SK-N-SH treated with all-trans-retinoic acid at 6 μM for 48 hours (cell line): Measurements from ENCODE around the gene CEP120.

Experiments
- BACH2 ChIP-seq: fragments of 250-450 bp; sonication (Bioruptor Pico); IDR thresholded peaks from 2 replicates; pipeline ENCODE4 v1.9.0; 2021; ENCODE audit warnings: mild to moderate bottlenecking, borderline replicate concordance
- CSDC2 ChIP-seq: fragments of 250-450 bp; sonication (Bioruptor Pico); IDR thresholded peaks from 2 replicates; pipeline ENCODE4 v1.5.0; 2020; ENCODE audit warnings: mild to moderate bottlenecking, moderate library complexity
- ESRRG ChIP-seq: fragments of 250-450 bp; sonication (Bioruptor Pico); IDR thresholded peaks from 2 replicates; pipeline ENCODE4 v1.6.1; 2021; ENCODE audit warnings: mild to moderate bottlenecking
- GLIS3 ChIP-seq: fragments of 250-450 bp; sonication (Bioruptor Pico); IDR thresholded peaks from 2 replicates; pipeline ENCODE4 v1.5.0; 2020; ENCODE audit warnings: mild to moderate bottlenecking, moderate library complexity
- PATZ1 ChIP-seq: fragments of 250-450 bp; sonication (Bioruptor Pico); IDR thresholded peaks from 2 replicates; pipeline ENCODE4 v1.8.0; 2020; ENCODE audit warnings: mild to moderate bottlenecking, moderate library complexity, borderline replicate concordance
- POU6F1 ChIP-seq: fragments of 250-450 bp; sonication (Bioruptor Pico); IDR thresholded peaks from 2 replicates; pipeline ENCODE4 v1.8.0; 2021; ENCODE audit warnings: low read depth, mild to moderate bottlenecking, moderate library complexity, borderline replicate concordance
- SNAI2 ChIP-seq: fragments of 250-450 bp; sonication (Bioruptor Pico); IDR thresholded peaks from 2 replicates; pipeline ENCODE4 v1.5.0; 2020; ENCODE audit warnings: mild to moderate bottlenecking, moderate library complexity
- TCF4 ChIP-seq: fragments of 250-450 bp; sonication (Bioruptor Pico); IDR thresholded peaks from 2 replicates; pipeline ENCODE4 v1.8.0; 2021; ENCODE audit warnings: mild to moderate bottlenecking, moderate library complexity, borderline replicate concordance
- TOX ChIP-seq: fragments of 250-450 bp; sonication (Bioruptor Pico); IDR thresholded peaks from 2 replicates; pipeline ENCODE4 v1.8.0; 2021; ENCODE audit warnings: mild to moderate bottlenecking, moderate library complexity, borderline replicate concordance
- ZC3H10 ChIP-seq: fragments of 250-450 bp; sonication (Bioruptor Pico); IDR thresholded peaks from 2 replicates; pipeline ENCODE4 v1.5.1; 2021; ENCODE audit warnings: mild to moderate bottlenecking, moderate library complexity
- ZNF565 ChIP-seq: fragments of 450-650 bp; formaldehyde crosslinking; conservative IDR thresholded peaks from 2 replicates; pipeline ENCODE4 v1.5.0; 2020; ENCODE audit warnings: low read depth, mild to moderate bottlenecking, moderate library complexity
- TF ChIP-seq, protein P1 (sequence below): fragments of 250-450 bp; sonication (Bioruptor Pico); IDR thresholded peaks from 2 replicates; pipeline ENCODE4 v1.5.1; 2020; ENCODE audit warnings: low read depth, mild to moderate bottlenecking, moderate library complexity

DNA sequence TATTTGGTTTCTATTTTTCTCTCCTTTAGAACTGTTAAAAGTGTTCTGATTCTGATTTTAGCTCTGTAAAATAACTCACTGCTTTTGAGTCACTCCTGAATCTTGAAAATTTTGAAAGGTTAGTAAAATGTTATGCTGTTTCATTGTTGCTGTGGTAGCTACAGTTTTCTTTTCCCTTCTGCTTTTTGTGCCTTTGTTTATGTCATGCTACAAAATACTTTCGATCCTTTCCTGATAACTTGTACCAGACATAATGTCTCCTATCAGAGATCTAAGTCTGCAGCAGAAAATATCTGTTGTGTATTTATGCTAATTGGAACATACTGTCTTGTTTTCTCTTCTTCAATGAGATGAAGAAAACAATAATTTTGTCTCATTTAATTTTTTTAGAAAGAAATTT lies 26.9 kb upstream of the CEP120 start:
- TF ChIP-seq TOX (CRISPR knock-in tag), result no peak
- TF ChIP-seq BACH2 (CRISPR knock-in tag), result no peak
- TF ChIP-seq, protein P1, sequence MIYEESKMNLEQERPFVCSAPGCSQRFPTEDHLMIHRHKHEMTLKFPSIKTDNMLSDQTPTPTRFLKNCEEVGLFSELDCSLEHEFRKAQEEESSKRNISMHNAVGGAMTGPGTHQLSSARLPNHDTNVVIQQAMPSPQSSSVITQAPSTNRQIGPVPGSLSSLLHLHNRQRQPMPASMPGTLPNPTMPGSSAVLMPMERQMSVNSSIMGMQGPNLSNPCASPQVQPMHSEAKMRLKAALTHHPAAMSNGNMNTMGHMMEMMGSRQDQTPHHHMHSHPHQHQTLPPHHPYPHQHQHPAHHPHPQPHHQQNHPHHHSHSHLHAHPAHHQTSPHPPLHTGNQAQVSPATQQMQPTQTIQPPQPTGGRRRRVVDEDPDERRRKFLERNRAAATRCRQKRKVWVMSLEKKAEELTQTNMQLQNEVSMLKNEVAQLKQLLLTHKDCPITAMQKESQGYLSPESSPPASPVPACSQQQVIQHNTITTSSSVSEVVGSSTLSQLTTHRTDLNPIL, result no peak
- no peak for TF ChIP-seq PATZ1
- TF ChIP-seq TCF4, result peak; percentile 45; the same call in 1 of the 2 replicates
- TF ChIP-seq GLIS3 (CRISPR knock-in tag), result no peak
- TF ChIP-seq CSDC2 (CRISPR knock-in tag), result no peak
- TF ChIP-seq ZNF565, result no peak
- TF ChIP-seq SNAI2 (CRISPR knock-in tag), result no peak
- no peak for TF ChIP-seq POU6F1 (CRISPR knock-in tag)
- TF ChIP-seq ESRRG (CRISPR knock-in tag), result no peak
- no peak for TF ChIP-seq ZC3H10 (CRISPR knock-in tag)
